T follicular helper cell (primary cell): ENCODE measurements around the gene SLC4A4.

ENCODE experiments used
- DNase-seq: peaks from one replicate; pipeline ENCODE4 v3.0.0-alpha.2; 2020; ENCODE audit warnings: low read depth

Gene SLC4A4

DNA sequence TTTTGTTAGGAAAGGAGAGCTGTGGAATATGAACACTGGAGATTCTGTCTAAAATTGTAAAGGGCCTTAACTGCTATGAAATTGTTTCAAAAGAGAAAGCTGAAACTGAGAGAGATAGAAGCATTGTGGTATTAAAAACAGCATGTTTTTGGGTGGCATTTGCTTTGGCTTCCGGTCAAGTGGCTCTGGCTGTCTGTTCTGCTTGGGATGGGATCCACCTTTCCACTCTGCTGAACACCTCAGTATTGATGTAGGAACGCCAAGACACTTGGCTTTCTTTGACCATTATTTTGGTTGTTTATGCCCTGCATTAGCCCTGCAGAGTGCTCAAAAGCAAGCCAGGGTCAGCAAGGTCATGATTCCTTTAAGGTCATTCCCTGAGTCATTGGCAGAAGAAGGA, 199.7 kb downstream of the SLC4A4 start:
- no peak for DNase-seq

GRCh38 chr4:71540749-71541269, 202.0 kb downstream of the SLC4A4 start:
- no peak for DNase-seq

GRCh38 chr4:71541541-71541940, 202.7 kb downstream of the SLC4A4 start:
- no peak for DNase-seq

GRCh38 chr4:71545168-71545567, 206.3 kb downstream of the SLC4A4 start:
- DNase-seq: no peak

- DNase-seq: no peak
Observed at GRCh38 chr4:71549516-71550160, 210.8 kb downstream of the SLC4A4 start.

DNA sequence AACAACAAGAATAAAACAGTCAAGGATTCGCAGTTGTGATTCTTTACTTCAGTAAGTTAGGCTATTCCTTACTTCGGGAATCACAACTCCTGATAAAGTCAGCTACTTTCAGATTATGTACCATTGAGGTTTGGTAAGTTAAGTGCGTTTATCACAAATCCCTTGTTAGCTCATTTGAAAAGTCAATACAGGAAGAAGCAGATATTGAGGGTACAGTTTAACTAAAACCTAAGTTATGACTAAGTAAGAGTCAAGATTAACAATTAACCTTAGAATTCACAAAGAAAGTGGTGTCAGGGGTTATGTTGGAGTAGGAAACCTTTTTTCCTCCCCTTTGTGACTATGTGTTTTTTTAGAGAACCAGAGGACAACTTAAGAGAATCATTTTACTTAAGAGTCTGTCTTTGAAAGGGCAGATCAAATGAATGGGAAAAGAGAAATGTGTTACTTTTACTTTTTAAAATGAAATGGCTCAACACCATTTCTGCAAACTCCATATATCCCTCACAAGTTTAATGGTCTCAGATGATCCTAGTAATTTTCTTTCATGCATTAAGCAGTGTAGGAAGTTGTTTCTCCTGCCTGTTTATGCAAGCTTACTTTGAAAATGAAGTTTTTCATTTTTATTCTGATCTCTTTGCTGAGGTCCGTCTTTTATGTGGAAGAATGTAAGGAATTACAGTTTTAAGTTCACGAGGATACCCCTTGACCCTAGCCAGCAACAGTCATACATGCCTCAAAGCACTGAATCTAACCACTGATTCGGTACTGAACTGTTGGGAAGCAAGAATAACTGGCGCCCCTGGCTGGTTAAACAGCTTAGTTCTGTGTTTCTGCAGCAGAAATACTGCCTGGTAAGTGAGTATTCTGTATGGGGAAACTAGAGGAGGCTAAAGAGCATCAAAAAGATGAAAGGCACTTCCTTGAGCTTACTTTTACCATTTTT, 211.7 kb downstream of the SLC4A4 start:
- DNase-seq: no peak

- no peak for DNase-seq
Observed at GRCh38 chr4:71553605-71554004, 214.8 kb downstream of the SLC4A4 start.

GRCh38 chr4:71554025-71554424, 215.2 kb downstream of the SLC4A4 start:
- DNase-seq: no peak

GRCh38 chr4:71558248-71558647, 219.4 kb downstream of the SLC4A4 start:
- no peak for DNase-seq

DNA sequence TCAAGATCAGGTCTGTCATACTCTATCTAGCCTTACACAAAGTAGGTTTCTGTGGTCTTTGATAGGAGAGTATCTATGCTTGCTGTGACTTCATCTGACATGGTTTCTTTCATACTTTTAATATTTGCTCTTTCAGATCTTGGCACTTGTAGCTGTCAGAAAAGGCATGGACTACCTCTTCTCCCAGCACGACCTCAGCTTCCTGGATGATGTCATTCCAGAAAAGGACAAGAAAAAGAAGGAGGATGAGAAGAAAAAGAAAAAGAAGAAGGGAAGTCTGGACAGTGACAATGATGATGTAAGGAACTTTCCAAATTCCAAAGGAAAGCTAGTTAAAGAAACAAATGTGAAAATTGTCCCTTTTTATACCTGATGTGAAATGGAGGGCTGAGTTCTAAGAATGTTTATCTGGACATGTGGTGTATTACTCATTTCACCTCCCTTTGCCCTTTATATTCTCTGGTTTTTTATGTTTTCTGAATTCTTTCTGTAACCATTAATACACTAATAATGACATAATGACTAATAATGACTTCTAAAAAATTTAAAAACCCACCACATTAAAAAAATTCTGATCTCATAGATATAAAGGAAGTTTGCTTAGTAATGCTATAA, 221.2 kb downstream of the SLC4A4 start:
- DNase-seq: no peak

DNA sequence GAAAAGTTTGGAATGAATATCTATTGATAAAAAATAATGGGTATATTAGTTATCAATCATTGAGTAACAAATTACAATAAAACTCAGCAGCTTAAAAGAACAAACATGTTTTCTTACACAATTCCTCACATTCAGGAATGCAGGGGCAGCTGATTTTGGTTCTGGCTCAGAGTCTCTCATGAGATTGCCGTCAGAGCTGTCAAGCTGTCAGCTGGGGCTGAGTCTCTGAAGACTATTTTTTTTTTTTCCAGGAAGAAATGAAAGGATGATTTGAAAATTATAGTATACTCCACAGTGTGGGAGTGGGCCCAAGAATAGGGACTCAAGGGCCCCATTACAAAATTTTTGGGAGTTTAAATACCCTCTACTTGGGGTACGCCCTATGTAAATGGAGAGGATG, 226.0 kb downstream of the SLC4A4 start:
- DNase-seq: no peak

DNA sequence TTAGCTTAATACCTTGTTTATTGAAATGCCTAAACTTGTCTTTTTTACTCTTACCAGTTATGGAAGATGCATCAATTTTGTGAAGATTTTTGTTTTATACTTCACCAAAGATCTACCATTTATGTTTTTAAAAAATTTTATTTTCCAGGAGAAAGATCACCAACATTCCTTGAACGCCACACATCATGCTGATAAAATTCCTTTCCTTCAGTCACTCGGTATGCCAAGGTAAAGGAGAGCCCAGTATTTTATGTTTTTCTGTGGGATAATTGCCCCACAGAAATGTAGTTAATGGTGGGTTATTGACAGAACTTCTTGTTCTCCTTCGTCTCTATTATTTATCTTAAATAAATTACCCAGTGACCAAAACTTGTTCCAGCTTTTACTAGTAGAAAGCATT, 228.0 kb downstream of the SLC4A4 start:
- DNase-seq: no peak

GRCh38 chr4:71568131-71568530, 229.3 kb downstream of the SLC4A4 start:
- no peak for DNase-seq

DNA sequence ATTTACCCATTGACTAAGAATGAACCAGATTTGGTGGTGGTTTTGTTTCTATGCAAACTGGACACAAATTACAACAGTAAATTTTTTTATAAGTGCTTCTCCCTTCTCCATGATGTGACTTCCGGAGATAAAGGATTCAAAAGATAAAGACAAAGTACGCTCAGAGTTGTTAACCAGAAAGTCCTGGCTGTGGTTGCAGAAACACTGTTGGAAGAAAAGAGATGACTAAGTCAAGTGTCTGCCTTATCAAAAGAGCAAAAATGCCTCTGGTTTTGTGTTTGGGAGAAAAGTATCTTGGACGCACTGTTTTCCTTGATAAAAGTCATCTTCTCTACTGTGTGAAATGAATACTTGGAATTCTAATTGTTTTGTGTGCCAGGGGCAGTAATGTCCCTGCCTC, 231.7 kb downstream of the SLC4A4 start:
- no peak for DNase-seq

DNA sequence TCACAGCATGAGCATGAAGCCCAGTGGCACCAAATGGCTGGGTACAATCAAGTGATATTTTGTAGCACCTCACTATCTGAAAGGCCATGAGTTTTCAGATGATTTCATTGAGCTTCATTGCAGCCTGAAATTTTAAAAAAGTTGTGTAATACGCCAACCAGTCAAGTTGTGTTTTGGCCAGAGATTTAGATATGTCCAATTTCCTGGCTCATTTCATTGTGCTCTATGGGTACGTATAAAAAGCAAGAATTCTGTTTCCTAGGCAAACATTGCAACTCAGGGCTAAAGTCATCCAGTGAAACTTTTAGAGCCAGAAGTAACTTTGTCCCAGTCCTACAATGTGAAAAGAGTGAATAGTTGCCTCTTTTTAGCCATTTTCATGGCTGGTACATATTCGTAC, 232.5 kb downstream of the SLC4A4 start:
- DNase-seq: no peak

DNA sequence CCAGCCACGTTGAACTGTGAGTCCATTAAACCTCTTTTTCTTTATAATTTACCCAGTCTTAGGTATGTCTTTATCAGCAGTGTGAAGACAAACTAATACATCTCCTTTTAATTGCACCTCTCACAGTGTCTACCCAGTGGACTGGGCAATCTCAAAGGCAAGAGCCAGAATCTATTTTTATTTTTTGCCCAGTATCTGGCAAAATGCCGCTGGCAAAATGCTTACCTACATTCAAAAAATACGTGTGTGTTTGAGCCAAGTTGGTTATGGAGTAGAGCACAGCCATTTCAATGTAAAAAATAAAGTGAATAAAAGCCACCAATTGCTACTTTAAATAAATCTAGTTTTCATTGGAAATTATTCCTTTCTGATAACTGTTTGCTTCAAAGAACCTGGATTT, 245.2 kb downstream of the SLC4A4 start:
- DNase-seq: no peak

DNA sequence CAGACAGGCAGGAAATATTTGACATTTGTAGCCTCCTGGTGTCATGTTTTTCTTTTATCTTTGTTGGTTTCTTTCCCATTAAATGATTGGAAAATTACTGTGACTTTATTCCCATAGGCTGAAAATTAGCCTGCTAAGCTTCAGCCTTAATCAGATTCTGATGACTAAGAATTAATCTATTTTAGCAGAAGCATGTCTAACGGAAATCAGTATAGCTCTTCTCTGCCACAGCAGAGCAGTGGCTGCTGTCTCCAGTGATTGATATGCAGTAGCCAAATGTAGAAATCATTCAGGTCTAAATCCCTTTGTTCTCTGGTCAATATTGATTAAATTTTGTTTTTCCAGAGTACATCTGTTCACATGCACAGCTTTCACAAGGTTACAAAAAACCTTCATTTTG, 245.8 kb downstream of the SLC4A4 start:
- no peak for DNase-seq

GRCh38 chr4:71586087-71586763, 247.4 kb downstream of the SLC4A4 start:
- no peak for DNase-seq

GRCh38 chr4:71587995-71588394, 249.2 kb downstream of the SLC4A4 start:
- DNase-seq: no peak

- DNase-seq: no peak
Observed at GRCh38 chr4:71592793-71593192, 254.0 kb downstream of the SLC4A4 start.

DNA sequence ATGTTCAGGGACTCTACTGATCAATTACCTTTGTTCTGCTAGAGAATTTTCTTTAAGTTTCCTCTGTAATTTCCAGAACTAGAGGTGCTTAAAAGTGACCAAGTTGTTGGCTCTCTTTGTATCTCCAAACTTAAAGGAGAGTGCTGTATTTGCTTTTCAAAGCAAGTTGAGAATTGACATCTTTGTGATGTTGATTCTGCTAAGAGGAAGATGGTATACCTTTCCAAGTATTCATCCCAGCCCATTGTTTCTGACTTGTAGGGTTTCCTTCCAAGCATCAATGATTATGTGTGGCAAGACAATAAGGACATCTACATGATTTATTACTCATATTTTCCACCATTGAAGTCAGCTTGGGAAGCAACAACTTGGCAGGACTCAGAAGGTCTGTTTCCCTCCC, 254.5 kb downstream of the SLC4A4 start:
- no peak for DNase-seq

- DNase-seq: no peak
Observed at GRCh38 chr4:71595576-71596108, 256.8 kb downstream of the SLC4A4 start.
